Hepatocyte (in vitro differentiated cells): ENCODE measurements around the gene HS1BP3. TPM values are rescaled to one million over a fixed set of nuclear protein-coding genes. Genes with fewer than 3 reads are reported as not detected.

Source experiments
- DNase-seq: peaks from one replicate; pipeline ENCODE4 v3.0.0-alpha.2; 2016; ENCODE audit warnings: low spot score
- H2AFZ ChIP-seq: fragments of 200-600 bp; sonication (generic); 2 replicates; pipeline ENCODE4 v1.6.0; 2016; ENCODE audit warnings: antibody characterized with exemption, mild to moderate bottlenecking
- H3K27ac ChIP-seq: fragments of 200-600 bp; sonication (generic); 2 replicates; pipeline ENCODE4 v1.5.1; 2016; ENCODE audit warnings: mild to moderate bottlenecking
- H3K27me3 ChIP-seq: fragments of 200-600 bp; sonication (generic); 2 replicates; pipeline ENCODE4 v1.6.1; 2016
- H3K36me3 ChIP-seq: fragments of 200-600 bp; sonication (generic); replicated peaks from 2 replicates; pipeline ENCODE4 v1.5.1; 2016; ENCODE audit warnings: low read depth; ENCODE audit not compliant: insufficient read depth
- H3K4me1 ChIP-seq: fragments of 200-600 bp; sonication (generic); 2 replicates; pipeline ENCODE4 v1.5.1; 2016; ENCODE audit warnings: mild to moderate bottlenecking, moderate library complexity; ENCODE audit not compliant: insufficient read depth
- H3K4me2 ChIP-seq: fragments of 200-600 bp; sonication (generic); 2 replicates; pipeline ENCODE4 v1.6.0; 2016
- H3K4me3 ChIP-seq: fragments of 200-600 bp; sonication (generic); 2 replicates; pipeline ENCODE4 v1.5.1; 2016; ENCODE audit warnings: mild to moderate bottlenecking
- H3K79me2 ChIP-seq: fragments of 200-600 bp; sonication (generic); 2 replicates; pipeline ENCODE4 v1.6.0; 2017; ENCODE audit warnings: mild to moderate bottlenecking
- H3K9me2 ChIP-seq: fragments of 200-600 bp; sonication (generic); replicated peaks from 2 replicates; pipeline ENCODE4 v1.6.0; 2017; ENCODE audit warnings: mild to moderate bottlenecking; ENCODE audit not compliant: insufficient read depth
- H3K9me3 ChIP-seq: fragments of 200-600 bp; sonication (generic); 2 replicates; pipeline ENCODE4 v1.5.1; 2016; ENCODE audit warnings: low read depth, mild to moderate bottlenecking
- H4K20me1 ChIP-seq: fragments of 200-600 bp; sonication (generic); 2 replicates; pipeline ENCODE4 v1.6.0; 2016; ENCODE audit warnings: mild to moderate bottlenecking; ENCODE audit not compliant: insufficient read depth, poor library complexity, severe bottlenecking
- CTCF ChIP-seq: fragments of 200-600 bp; sonication (generic); IDR thresholded peaks from 2 replicates; pipeline ENCODE4 v1.5.1; 2016; ENCODE audit warnings: antibody characterized with exemption, mild to moderate bottlenecking; ENCODE audit not compliant: poor library complexity
- EZH2 ChIP-seq: fragments of 200-600 bp; sonication (generic); IDR thresholded peaks from 2 replicates; pipeline ENCODE4 v1.6.1; 2016; ENCODE audit warnings: antibody characterized with exemption, mild to moderate bottlenecking, borderline replicate concordance
- EZH2phosphoT487 ChIP-seq: fragments of 200-600 bp; sonication (generic); IDR thresholded peaks from one replicate; pipeline ENCODE4 v1.6.1; 2018; ENCODE audit warnings: antibody characterized with exemption, mild to moderate bottlenecking, low read depth, moderate library complexity; ENCODE audit not compliant: unreplicated experiment, severe bottlenecking
- WGBS: methylation state at CpG from one replicate; pipeline ENCODE4 v1.1.6; 2016; ENCODE audit warnings: low lambda C conversion rate; ENCODE audit errors: missing lambda C conversion rate; 5-methylcytosine and 5-hydroxymethylcytosine counted together
- polyA plus RNA-seq: library from polyadenylated mRNA; unstranded; fragments of >200 nt; fragmentation: Nextera tagmentation; extraction: Ambion mirVana; gene quantifications from 2 replicates; pipeline ENCODE4 v1.2.1, GENCODE V29; 2016
- total RNA-seq: library from RNA; depleted of rRNA; stranded (reverse); fragments of >200 nt; gene quantifications from 2 replicates; pipeline ENCODE4 v1.2.3, GENCODE V29; 2014

HS1BP3 gene
- total and polyA plus RNA-seq, 2 experiments from 2014 or later, result 26.8 to 29.6 TPM

DNA sequence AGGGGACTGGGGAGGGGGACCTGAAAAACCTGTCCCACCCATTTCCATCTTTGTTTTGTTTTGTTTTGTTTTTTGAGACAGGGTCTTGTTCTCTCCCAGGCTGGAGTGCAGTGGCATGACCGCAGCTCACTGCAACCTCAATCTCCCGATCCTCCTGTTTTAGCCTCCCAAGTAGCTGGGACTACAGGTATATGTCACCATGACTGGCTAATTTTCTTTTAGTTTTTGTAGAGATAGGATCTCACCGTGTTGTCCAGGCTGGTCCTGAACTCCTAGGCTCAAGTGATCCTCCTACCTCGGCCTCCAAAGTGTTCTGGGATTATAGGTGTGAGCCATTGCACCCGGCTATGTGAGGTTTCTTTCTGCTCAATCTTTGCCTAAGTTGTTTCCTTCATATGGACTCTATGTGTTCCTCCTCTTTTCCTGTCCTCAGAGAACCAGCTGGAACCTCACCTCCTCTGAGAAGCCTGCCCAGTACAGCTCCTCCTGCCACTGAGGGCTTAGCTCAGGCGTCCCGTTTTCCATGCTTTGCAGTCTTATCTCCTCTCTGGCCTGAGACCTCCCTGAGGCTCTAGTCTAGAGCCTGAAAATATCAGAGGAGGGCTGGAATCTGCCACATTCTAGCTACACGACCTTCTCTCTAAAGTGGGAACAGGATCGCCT, 74.8 kb downstream of the HS1BP3 start:
- Histone ChIP-seq H3K9me2 (no peaks in the 10 kb centered on the region), H3K9me3 (no peaks in the 10 kb centered on the region), H3K4me1 (peaks cover 16% of the 10 kb centered on the region), H2AFZ (no peak overlapping the region), H3K36me3 (no peaks in the 10 kb centered on the region), H3K27ac (peak overlapping the region; percentile 38), H3K79me2 (no peaks in the 10 kb centered on the region), H3K4me2 (no peak overlapping the region), H4K20me1 (no peaks in the 10 kb centered on the region), H3K4me3 (no peak overlapping the region), H3K27me3 (no peaks in the 10 kb centered on the region)
- 87% methylated on average over 9 of the region's 9 CpGs for WGBS
- TF ChIP-seq CTCF (no peak), EZH2phosphoT487 (no peak), EZH2 (no peak)
- no peak for DNase-seq

DNA sequence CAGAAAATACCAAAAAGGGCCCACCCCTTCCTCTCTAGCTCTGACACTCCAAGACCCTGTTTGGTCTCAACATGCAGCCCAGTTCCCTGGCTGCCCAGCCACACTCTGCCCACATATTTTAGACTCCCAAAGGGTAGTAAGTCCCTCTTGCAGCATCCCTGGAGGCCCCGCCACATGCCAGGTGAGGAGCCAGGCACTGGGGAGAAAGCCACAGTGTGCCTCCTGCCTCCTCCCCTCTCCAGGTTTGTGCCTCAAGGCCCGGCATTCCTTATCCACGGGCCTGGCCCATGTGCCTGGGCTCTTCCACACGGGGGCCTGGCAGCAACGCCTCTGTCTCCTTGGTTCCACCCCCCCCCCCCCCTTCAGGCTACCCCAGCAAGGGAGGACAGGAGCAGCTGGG, 75.5 kb downstream of the HS1BP3 start:
- H3K36me3 ChIP-seq, result no peaks in the 10 kb centered on the region
- no peak overlapping the region for H3K27ac ChIP-seq
- H3K4me2 ChIP-seq, result no peak overlapping the region
- H3K4me3 ChIP-seq, result no peak overlapping the region
- H3K79me2 ChIP-seq, result no peaks in the 10 kb centered on the region
- no peaks in the 10 kb centered on the region for H3K9me3 ChIP-seq
- no peaks in the 10 kb centered on the region for H3K27me3 ChIP-seq
- H4K20me1 ChIP-seq, result no peaks in the 10 kb centered on the region
- H3K4me1 ChIP-seq, result peaks cover 16% of the 10 kb centered on the region
- 76% methylated on average over 5 of the region's 5 CpGs for WGBS
- H3K9me2 ChIP-seq, result no peaks in the 10 kb centered on the region
- no peak for DNase-seq
- TF ChIP-seq CTCF (no peak), EZH2phosphoT487 (no peak), EZH2 (no peak)
- H2AFZ ChIP-seq, result no peak overlapping the region

- Histone ChIP-seq H3K9me2 (no peaks in the 10 kb centered on the region), H3K27me3 (no peaks in the 10 kb centered on the region), H3K9me3 (no peaks in the 10 kb centered on the region), H2AFZ (no peak overlapping the region), H3K4me1 (peaks cover 14% of the 10 kb centered on the region), H3K4me3 (no peak overlapping the region), H3K4me2 (no peak overlapping the region), H4K20me1 (no peaks in the 10 kb centered on the region), H3K79me2 (no peaks in the 10 kb centered on the region), H3K27ac (no peak overlapping the region), H3K36me3 (no peaks in the 10 kb centered on the region)
- 87% methylated on average over 6 of the region's 6 CpGs for WGBS
- DNase-seq, result no peak
- no peak for TF ChIP-seq CTCF
- TF ChIP-seq EZH2, result no peak
- TF ChIP-seq EZH2phosphoT487, result no peak
Measured at GRCh38 chr2:20574930-20575329, 76.0 kb downstream of the HS1BP3 start.
